ENCODE measurements around the gene NXNL1. TPM values are rescaled to one million over a fixed set of nuclear protein-coding genes. Genes with fewer than 3 reads are reported as not detected.

The NXNL1 gene
- total and polyA plus RNA-seq, 2 of the 8 experiments (the other 6 are each of a cell fraction or from before 2014, with no cell fraction given): not detected

GRCh38 chr19:17499648-17500446, 39.1 kb upstream of the NXNL1 start:
- peak overlapping the region; percentile 10 for H3K56ac ChIP-seq (replicated peaks; ENCODE audit: insufficient read length, low read depth, low read length)
- no peaks in the 10 kb centered on the region for H3K79me2 ChIP-seq (ENCODE audit: control insufficient read depth in 1 of 2, insufficient read depth in 2 of 2, low read length in 2 of 2)
- H2BK120ac ChIP-seq (replicated peaks; ENCODE audit: low read depth, low read length): no peak overlapping the region
- H3K4me3 ChIP-seq (ENCODE audit: extremely low read depth in 1 of 4, insufficient read depth in 2 of 4, low read depth in 3 of 4, low read length in 4 of 4): no peak overlapping the region
- no peak overlapping the region for H2AFZ ChIP-seq (ENCODE audit: low read length)
- peaks cover 2% of the 10 kb centered on the region in 2 experiments for H4K20me1 ChIP-seq (replicated peaks in 1 of 2; ENCODE audit: control insufficient read depth in 1 of 2, insufficient read depth in 2 of 2, low read length in 2 of 2)
- no peaks in the 10 kb centered on the region for H3K9me3 ChIP-seq (ENCODE audit: insufficient read depth in 2 of 2, low read depth in 1 of 2, low read length in 1 of 2)
- H2BK15ac ChIP-seq (ENCODE audit: low read length): no peak overlapping the region
- H3K18ac ChIP-seq (ENCODE audit: extremely low read depth, low read length): peak overlapping the region; percentile 38; the same call in 1 of the 2 replicates
- FAIRE-seq (no peak), DNase-seq (ENCODE audit: low read depth in 1 of 2, low spot score in 2 of 2) (no peak)
- H3K4ac ChIP-seq (replicated peaks; ENCODE audit: insufficient read length, low read depth, low read length): no peak overlapping the region
- H3K23ac ChIP-seq (ENCODE audit: insufficient read length): no peak overlapping the region
- WGBS, 2 experiments (ENCODE audit: extremely low coverage in 1 of 2, insufficient coverage in 1 of 2, insufficient read length in 1 of 2, insufficient replicate concordance in 2 of 2, low coverage in 1 of 2, low lambda C conversion rate in 2 of 2, missing lambda C conversion rate in 1 of 2): 86% methylated on average over 21 of the region's 21 CpGs; no CpG with 5 or more reads in 1 of the 2 experiments
- TF ChIP-seq POLR2A (IDR thresholded peaks at IDR 0.05; ENCODE audit: control extremely low read depth in 1 of 2, low read depth in 2 of 2, low read length in 2 of 2): peak in 1 of 2 experiments; percentile 24; a peak in 1 of 3 replicates
- no peak for TF ChIP-seq POLR2AphosphoS5 (IDR thresholded peaks at IDR 0.05; ENCODE audit: low read depth, low read length)
- H3K79me1 ChIP-seq (ENCODE audit: low read depth, low read length): no peaks in the 10 kb centered on the region
- H4K8ac ChIP-seq (ENCODE audit: extremely low read depth, insufficient read depth, low read length): no peak overlapping the region
- no peak overlapping the region for H4K5ac ChIP-seq (ENCODE audit: insufficient read length, low read depth, low read length)
- H2BK5ac ChIP-seq (ENCODE audit: low read depth, low read length): peak overlapping the region; percentile 48; the same call in 1 of the 2 replicates
- H3K27ac ChIP-seq (ENCODE audit: low read depth, low read length): no peak overlapping the region
- CTCF ChIA-PET (ENCODE audit: partially characterized antibody): interaction anchor here (0.7 to 8.6 kb wide), 9 partner anchors 10 to 106 kb away, joined by 3 to 130 read pairs (median 4); partner anchors contain the start of genes CCDC194 and PGLS
- H3K4me2 ChIP-seq (ENCODE audit: insufficient read depth in 1 of 2, low read depth in 2 of 2, low read length in 2 of 2): no peak overlapping the region
- no peaks in the 10 kb centered on the region for H3K27me3 ChIP-seq (replicated peaks in 1 of 4; ENCODE audit: control insufficient read depth in 3 of 4, extremely low read depth in 1 of 4, insufficient read depth in 3 of 4, low read length in 3 of 4)
- no peak overlapping the region for H2BK20ac ChIP-seq (ENCODE audit: low read length)
- H3K9ac ChIP-seq (replicated peaks in 1 of 4; ENCODE audit: extremely low read depth in 1 of 4, low read depth in 3 of 4, low read length in 3 of 4): no peak overlapping the region; a peak in 1 of 7 replicates
- peak overlapping the region; percentile 50; the same call in 1 of the 2 replicates for H2BK12ac ChIP-seq (ENCODE audit: low read depth, low read length)
- H3K14ac ChIP-seq (ENCODE audit: insufficient read length): no peak overlapping the region
- H3K23me2 ChIP-seq (ENCODE audit: low read depth, low read length): peaks cover 3% of the 10 kb centered on the region; the same call in 1 of the 2 replicates
- no peaks in the 10 kb centered on the region for H3K36me3 ChIP-seq (ENCODE audit: control insufficient read depth in 2 of 4, insufficient read depth in 4 of 4, low read length in 3 of 4)
- H2AK5ac ChIP-seq (ENCODE audit: low read depth, low read length): no peak overlapping the region
- no peak overlapping the region for H4K91ac ChIP-seq (replicated peaks; ENCODE audit: insufficient read length, low read length)
- peaks cover 0 to 8% (median 4%) of the 10 kb centered on the region in 4 experiments; a peak in 4 of 7 replicates for H3K4me1 ChIP-seq (replicated peaks in 1 of 4; ENCODE audit: control insufficient read depth in 3 of 4, insufficient read depth in 4 of 4, low read length in 3 of 4)
- POLR2A ChIA-PET (ENCODE audit: partially characterized antibody): interaction anchor here (1.1 to 3.9 kb wide), 4 partner anchors 12 to 58 kb away, joined by 3 to 20 read pairs (median 3); partner anchors contain the start of gene PGLS

All from H1 (cell line).